Anterior cingulate cortex (tissue), 58 donors: Measurements from ENCODE around the gene KRT76.

ENCODE experiments used
- DNase-seq, 58 donors: peaks; one replicate each; lab custom pipeline; 2025; lab: John Stamatoyannopoulos, UW

The KRT76 gene

GRCh38 chr12:52813885-52814709 lies 37.0 kb upstream of the KRT76 start, which contains the start of gene KRT4:
TSS of gene KRT4 (minus strand) at chr12:52814116. CDS start at chr12:52814058, 58 bp downstream.
- DNase-seq = no peak

GRCh38 chr12:52813203-52813819 lies 36.2 kb upstream of the KRT76 start:
- DNase-seq = no peak

- DNase-seq = no peak
Observed at GRCh38 chr12:52812749-52813148, 35.6 kb upstream of the KRT76 start.

GRCh38 chr12:52812073-52812400 lies 34.9 kb upstream of the KRT76 start:
- DNase-seq = no peak

- DNase-seq = no peak
Observed at GRCh38 chr12:52811191-52812072, 34.3 kb upstream of the KRT76 start.

GRCh38 chr12:52810554-52810953 lies 33.4 kb upstream of the KRT76 start:
- no peak for DNase-seq

GRCh38 chr12:52809166-52809565 lies 32.0 kb upstream of the KRT76 start:
- no peak for DNase-seq

- no peak for DNase-seq
Observed at GRCh38 chr12:52808573-52809160, 31.5 kb upstream of the KRT76 start.

- DNase-seq = no peak
Observed at GRCh38 chr12:52807544-52808470, 30.7 kb upstream of the KRT76 start.

GRCh38 chr12:52806821-52807543 lies 29.8 kb upstream of the KRT76 start:
- DNase-seq = no peak

- DNase-seq = no peak
Observed at GRCh38 chr12:52806169-52806811, 29.1 kb upstream of the KRT76 start.

GRCh38 chr12:52805739-52806138 lies 28.6 kb upstream of the KRT76 start:
- no peak for DNase-seq

GRCh38 chr12:52805000-52805399 lies 27.9 kb upstream of the KRT76 start:
- no peak for DNase-seq

GRCh38 chr12:52802442-52802841 lies 25.3 kb upstream of the KRT76 start:
- DNase-seq = no peak

GRCh38 chr12:52801773-52802172 lies 24.6 kb upstream of the KRT76 start:
- DNase-seq = no peak

GRCh38 chr12:52800259-52800917 lies 23.2 kb upstream of the KRT76 start:
- no peak for DNase-seq

GRCh38 chr12:52799505-52800211 lies 22.5 kb upstream of the KRT76 start:
- no peak for DNase-seq
